SU-DHL-6 (cell line): ENCODE data around the gene MGAT5.

Source experiments
- H2AFZ ChIP-seq: fragments of 200-600 bp; sonication (generic); 2 replicates; pipeline ENCODE4 v1.6.1; 2014; ENCODE audit warnings: low read depth, mild to moderate bottlenecking, moderate library complexity, mixed read lengths, antibody characterized with exemption, low read length; ENCODE audit not compliant: severe bottlenecking
- H3F3A ChIP-seq: fragments of 200-600 bp; shearing (Covaris generic); 2 replicates; pipeline ENCODE4 v1.6.0; 2016; ENCODE audit warnings: antibody characterized with exemption, mild to moderate bottlenecking; ENCODE audit not compliant: insufficient read depth
- H3K27ac ChIP-seq: fragments of 200-600 bp; sonication (generic); 2 replicates; pipeline ENCODE4 v1.5.1; 2016; ENCODE audit warnings: low read depth, mild to moderate bottlenecking, low read length, moderate library complexity, mixed read lengths
- H3K27me3 ChIP-seq: fragments of 200-600 bp; sonication (generic), shearing (Covaris generic); 2 replicates; pipeline ENCODE4 v1.6.0; 2014; ENCODE audit warnings: mild to moderate bottlenecking, low read length
- H3K36me3 ChIP-seq: fragments of 200-600 bp; sonication (generic); 2 replicates; pipeline ENCODE4 v1.6.1; 2014; ENCODE audit warnings: mild to moderate bottlenecking, low read length, mixed read lengths
- H3K4me2 ChIP-seq: fragments of 300-600, 200-600 bp; shearing (Covaris generic), sonication (generic); 2 replicates; pipeline ENCODE4 v1.6.0; 2014; ENCODE audit warnings: low read length, low read depth, mild to moderate bottlenecking; ENCODE audit not compliant: poor library complexity, severe bottlenecking
- H3K4me3 ChIP-seq: fragments of 200-600 bp; sonication (generic); 2 replicates; pipeline ENCODE4 v1.5.1; 2014; ENCODE audit warnings: antibody characterized with exemption, low read length, mild to moderate bottlenecking, mixed read lengths; ENCODE audit not compliant: insufficient read depth, poor library complexity, severe bottlenecking
- H3K79me2 ChIP-seq: fragments of 200-600 bp; sonication (generic); 2 replicates; pipeline ENCODE4 v1.6.1; 2014; ENCODE audit warnings: mild to moderate bottlenecking, low read length, moderate library complexity; ENCODE audit not compliant: insufficient read depth
- H3K9ac ChIP-seq: fragments of 200-600 bp; sonication (generic); 2 replicates; pipeline ENCODE4 v1.7.0; 2014; ENCODE audit warnings: mild to moderate bottlenecking, low read length
- H3K9me2 ChIP-seq: fragments of 200-600 bp; sonication (generic); replicated peaks from 2 replicates; pipeline ENCODE4 v1.6.1; 2014; ENCODE audit warnings: low read length; ENCODE audit not compliant: insufficient read depth
- H3K9me3 ChIP-seq: fragments of 200-600 bp; sonication (generic); 2 replicates; pipeline ENCODE4 v1.6.1; 2014; ENCODE audit warnings: low read length, mixed read lengths; ENCODE audit not compliant: insufficient read depth
- H4K20me1 ChIP-seq: fragments of 200-600 bp; sonication (generic); 2 replicates; pipeline ENCODE4 v1.6.1; 2014; ENCODE audit warnings: low read depth, mild to moderate bottlenecking, antibody characterized with exemption, low read length, moderate library complexity, mixed read lengths
- CTCF ChIP-seq: fragments of 200-600 bp; sonication (generic); IDR thresholded peaks from one replicate; pipeline ENCODE4 v1.5.1; 2017; ENCODE audit warnings: antibody characterized with exemption, mild to moderate bottlenecking, low read length, moderate library complexity; ENCODE audit not compliant: insufficient read depth, poor library complexity, severe bottlenecking
- EZH2phosphoT487 ChIP-seq: fragments of 200-600 bp; sonication (generic), shearing (Covaris generic); conservative IDR thresholded peaks from 2 replicates; pipeline ENCODE4 v1.6.1; 2018; ENCODE audit warnings: mild to moderate bottlenecking, antibody characterized with exemption, low read length, moderate library complexity, mixed read lengths

The MGAT5 gene

GRCh38 chr2:134465228-134466105, 211.6 kb downstream of the MGAT5 start:
- H3K4me3 ChIP-seq = no peak overlapping the region
- no peak for TF ChIP-seq CTCF
- TF ChIP-seq EZH2phosphoT487 = no peak
- H4K20me1 ChIP-seq = no peaks in the 10 kb centered on the region
- H3K4me2 ChIP-seq = no peak overlapping the region
- no peak overlapping the region for H2AFZ ChIP-seq
- H3F3A ChIP-seq = no peaks in the 10 kb centered on the region
- H3K9me3 ChIP-seq = no peaks in the 10 kb centered on the region
- no peaks in the 10 kb centered on the region for H3K36me3 ChIP-seq
- H3K27me3 ChIP-seq = no peaks in the 10 kb centered on the region
- no peak overlapping the region for H3K9ac ChIP-seq
- no peaks in the 10 kb centered on the region for H3K9me2 ChIP-seq
- H3K27ac ChIP-seq = no peak overlapping the region
- no peaks in the 10 kb centered on the region for H3K79me2 ChIP-seq

GRCh38 chr2:134466141-134466540, 212.3 kb downstream of the MGAT5 start:
- Histone ChIP-seq H3K27me3 (no peaks in the 10 kb centered on the region), H3K4me3 (no peak overlapping the region), H3F3A (no peaks in the 10 kb centered on the region), H3K9me2 (no peaks in the 10 kb centered on the region), H4K20me1 (no peaks in the 10 kb centered on the region), H3K9ac (no peak overlapping the region), H3K79me2 (no peaks in the 10 kb centered on the region), H3K9me3 (no peaks in the 10 kb centered on the region), H3K36me3 (no peaks in the 10 kb centered on the region), H3K27ac (no peak overlapping the region), H3K4me2 (no peak overlapping the region), H2AFZ (no peak overlapping the region)
- no peak for TF ChIP-seq EZH2phosphoT487
- peak; percentile 52 for TF ChIP-seq CTCF

- TF ChIP-seq EZH2phosphoT487 = no peak
- no peak for TF ChIP-seq CTCF
- H2AFZ ChIP-seq = no peak overlapping the region
- no peak overlapping the region for H3K4me3 ChIP-seq
- no peaks in the 10 kb centered on the region for H3K79me2 ChIP-seq
- no peaks in the 10 kb centered on the region for H3K27me3 ChIP-seq
- no peaks in the 10 kb centered on the region for H4K20me1 ChIP-seq
- H3K9ac ChIP-seq = no peak overlapping the region
- H3K36me3 ChIP-seq = no peaks in the 10 kb centered on the region
- H3F3A ChIP-seq = no peaks in the 10 kb centered on the region
- no peaks in the 10 kb centered on the region for H3K9me3 ChIP-seq
- H3K4me2 ChIP-seq = no peak overlapping the region
- no peak overlapping the region for H3K27ac ChIP-seq
- H3K9me2 ChIP-seq = no peaks in the 10 kb centered on the region
These were observed 214.3 kb downstream of the MGAT5 start for GRCh38 chr2:134468164-134468563.
